NCI-H226 (cell line): Measurements from ENCODE around the gene SIVA1.

ENCODE experiments used
- DNase-seq: peaks from one replicate; pipeline ENCODE4 v3.0.0-alpha.2; 2015

SIVA1 gene

DNA sequence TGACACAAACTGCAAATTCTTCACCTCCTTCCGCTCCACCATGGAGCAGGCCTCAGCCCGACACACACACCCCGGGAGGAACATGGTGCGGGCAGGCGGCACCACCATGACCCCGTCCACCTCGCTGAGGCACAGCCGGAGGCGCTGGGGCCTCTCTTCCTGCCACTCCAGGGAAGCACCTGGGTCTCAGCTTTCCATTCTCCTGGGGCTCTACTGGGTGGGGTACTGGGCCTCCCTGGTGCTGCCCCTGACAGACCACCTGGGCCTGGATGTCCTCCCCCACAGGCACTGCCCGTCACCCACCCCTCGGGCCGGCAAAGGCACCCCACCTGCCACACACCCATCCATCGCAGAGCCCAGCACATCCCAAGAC, 32.7 kb downstream of the SIVA1 start:
- no peak for DNase-seq

- no peak for DNase-seq
Measured at GRCh38 chr14:104786091-104786586, 33.2 kb downstream of the SIVA1 start.

DNA sequence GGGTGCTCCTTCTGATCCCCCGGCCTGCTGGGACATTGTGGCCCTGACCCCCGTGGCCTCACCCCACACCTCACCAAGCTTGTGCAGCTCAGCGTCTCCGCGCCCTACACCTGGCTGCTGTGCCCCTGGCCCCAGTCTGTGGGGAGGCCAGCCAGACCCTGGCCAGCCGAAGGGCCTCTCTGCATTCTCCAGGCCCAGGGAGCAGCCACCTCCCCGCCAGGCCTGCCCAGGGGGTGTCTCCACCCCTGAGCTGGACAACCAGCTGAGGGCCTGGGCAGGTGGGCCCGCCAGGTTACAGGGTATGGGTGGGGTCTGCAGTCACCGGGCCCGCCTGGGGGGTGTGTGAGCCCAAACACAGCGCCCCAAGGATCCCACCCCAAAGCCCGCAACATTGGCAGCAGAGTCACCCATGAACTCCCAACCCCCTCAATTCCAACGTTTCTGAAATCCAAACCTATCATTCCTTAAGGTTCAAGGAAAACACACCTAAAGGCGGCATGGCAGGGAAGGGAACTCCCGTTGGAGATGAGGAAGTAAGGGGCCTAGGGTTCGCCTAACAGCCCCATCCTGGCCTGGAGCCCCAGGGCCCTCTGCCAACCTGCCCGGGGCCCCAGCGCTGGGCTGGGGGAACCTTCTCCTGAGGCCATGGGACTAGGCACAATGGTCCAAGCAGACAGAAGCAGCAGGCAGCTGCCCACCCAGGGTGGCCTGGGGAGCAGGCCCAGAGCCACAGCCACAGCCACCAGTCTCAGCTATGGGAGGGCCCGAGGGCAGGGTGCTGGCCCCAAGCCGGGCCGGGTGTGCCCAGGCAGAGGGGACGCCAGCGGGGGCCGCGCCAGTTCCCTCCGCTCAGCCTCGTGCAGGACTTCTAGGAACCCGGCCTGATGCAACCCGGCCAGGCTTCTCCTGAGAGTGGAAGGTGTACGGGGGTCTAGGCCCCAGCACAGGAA, 34.1 kb downstream of the SIVA1 start:
- DNase-seq = no peak

DNA sequence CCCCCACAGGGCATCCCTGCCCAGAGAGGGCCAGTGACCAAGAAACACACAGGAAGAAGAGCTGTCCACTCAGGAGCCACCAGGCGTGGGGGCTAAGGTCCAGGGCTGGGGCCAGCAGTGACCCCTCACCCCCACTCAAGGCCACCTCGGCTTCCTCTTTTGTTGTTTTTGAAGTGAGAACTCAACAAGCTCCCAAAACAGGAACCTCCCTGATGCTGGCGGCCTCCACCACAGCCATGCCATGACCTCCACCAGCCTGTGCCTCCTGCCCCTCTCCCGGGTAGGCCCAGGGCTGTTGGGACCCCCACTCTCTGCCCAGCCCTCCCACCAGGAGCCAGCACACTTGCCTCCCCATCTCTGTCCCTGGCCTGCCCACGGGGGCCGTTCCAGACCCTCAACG, 34.8 kb downstream of the SIVA1 start:
- no peak for DNase-seq

- no peak for DNase-seq
Measured at GRCh38 chr14:104788161-104788818, 35.3 kb downstream of the SIVA1 start.

DNA sequence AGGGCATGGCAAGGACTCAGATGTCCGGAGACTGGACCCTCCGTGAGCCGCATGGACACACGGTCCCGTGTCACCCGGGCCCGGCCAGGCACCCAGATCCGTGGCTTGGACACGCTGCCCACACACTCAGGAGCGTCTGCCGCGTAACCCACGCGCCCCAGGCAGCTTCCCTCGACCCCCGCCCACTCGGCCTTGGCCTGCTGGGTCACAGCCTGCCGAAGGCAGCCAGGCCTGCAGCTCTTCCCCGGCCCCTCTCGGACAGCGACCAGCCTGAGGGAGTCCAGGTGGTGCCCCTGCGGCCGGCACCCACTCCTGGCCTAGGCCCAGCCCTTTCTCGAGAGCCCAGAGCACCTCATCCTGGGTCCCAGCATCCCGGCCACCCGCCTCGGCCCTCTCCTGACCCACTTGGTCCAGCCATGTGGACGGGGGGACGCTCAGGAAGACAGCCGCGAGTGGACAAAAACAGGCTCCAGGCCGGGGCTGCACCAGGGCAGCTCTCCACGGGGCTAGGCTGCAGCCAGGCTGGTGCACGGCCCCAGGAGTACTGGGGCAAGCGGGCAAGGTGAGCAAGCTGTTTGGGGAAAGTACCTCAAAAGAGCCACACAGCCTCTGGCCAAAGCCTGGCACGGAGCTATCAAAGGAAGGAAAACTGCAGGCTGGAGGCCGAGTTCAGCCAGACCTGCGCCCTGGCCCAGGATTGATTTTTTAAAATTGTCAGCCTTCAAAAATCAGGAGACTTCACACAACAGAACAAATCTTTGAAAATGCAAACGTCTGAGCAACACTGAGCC, 36.1 kb downstream of the SIVA1 start:
- DNase-seq = no peak

DNA sequence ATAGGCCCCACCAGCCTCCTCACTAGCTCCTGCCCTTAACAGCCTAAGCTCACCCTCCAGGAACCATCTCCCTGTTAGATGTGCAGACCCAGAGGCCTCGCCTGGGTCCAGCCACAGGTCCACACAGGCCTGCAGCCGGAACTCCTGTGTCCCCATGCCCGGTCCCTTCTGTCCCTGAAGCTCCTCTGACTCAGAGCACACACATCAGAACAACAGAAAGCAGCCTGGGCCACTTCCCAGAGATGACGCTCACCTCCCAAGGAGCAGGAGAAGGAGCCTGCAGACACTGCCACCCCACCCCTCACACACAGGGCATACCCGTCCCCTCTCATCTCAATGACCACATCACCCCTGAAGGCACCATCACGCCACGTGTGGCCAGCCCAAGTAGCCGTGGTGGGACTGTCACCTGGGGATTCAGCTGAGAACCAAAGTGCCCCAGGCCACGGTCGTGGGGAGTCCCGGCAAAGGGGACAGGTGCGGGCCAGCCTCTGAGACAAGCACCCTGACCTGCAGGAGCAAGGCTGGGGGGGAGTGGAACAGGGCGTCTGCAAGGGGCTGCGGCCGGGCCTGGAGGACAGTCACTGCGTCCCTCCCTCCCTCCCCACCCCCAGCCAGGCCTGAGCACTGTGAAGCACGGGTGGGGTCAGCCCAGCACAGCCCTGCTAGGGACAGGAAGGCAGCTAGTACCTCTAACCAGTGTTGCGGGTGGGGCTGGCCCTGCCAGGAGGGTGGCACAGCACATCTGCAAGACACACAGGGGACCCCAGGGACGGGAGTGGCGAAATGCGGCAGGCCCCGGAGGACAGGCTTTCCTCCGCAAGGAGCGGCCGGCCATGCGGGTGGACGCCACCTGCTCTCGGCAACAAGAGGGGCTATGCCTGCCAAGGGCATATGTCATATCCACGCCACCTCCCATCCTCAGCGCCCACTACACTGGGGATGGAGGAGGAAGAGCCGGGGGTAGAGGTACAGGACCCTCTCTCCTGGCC, 37.1 kb downstream of the SIVA1 start:
- no peak for DNase-seq

DNA sequence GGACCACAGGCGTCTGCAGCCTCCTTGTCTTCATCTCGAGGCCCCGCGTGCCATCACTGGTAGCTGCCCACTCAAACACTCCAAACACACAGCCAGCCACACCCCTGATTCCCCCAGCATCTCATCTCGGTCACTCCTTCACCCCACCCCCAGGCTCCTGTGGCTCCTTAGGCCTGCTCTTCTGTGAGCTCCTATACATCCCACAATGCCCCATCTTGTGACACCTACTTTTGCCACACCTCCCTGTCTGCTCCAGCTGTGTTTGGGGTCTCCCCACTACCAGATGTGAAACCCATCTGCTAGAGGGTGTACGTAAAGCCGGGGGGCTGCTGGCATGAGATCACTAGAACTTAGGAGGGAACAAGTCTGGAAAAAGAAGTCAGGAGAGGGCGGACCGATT, 38.5 kb downstream of the SIVA1 start:
- no peak for DNase-seq

GRCh38 chr14:104792101-104792884, 39.3 kb downstream of the SIVA1 start:
- no peak for DNase-seq

DNA sequence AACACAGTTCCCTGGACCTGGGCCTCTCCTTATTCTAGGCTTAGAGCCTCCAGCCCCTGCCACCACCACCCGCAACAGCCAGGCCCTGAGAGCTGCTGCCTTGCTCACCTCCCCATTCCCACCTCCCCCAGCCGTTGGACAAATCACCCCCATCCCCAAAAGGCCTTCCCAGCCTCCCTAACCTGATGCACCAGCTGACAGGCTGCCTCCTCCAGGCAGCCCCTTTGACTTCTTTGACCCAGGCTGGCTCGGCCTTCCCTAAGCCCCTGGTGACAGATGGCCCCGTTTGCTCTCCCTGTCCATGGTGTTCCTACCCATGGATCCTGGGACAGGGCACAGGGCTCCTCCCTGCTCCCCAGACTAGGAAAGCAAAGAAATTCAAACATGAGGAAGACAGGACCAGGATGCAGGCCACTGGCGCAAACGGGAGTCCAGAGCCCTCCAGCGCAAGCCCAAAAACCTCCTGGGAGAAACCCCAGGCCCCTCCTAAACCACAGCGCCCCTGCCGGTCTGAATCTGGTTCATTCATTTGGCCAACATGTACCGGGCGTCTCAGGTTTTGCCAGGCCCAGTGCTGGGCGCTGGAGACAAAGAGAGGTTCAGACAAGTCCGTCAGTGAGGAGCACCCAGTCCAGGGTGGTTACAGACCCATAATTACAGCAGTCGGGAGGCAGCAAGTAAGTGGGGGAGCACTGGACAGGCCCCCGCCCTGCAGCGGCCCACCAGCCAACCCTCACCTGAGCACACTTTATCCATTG, 40.2 kb downstream of the SIVA1 start:
- DNase-seq = no peak

GRCh38 chr14:104793703-104793959, 40.7 kb downstream of the SIVA1 start:
- DNase-seq = no peak

DNA sequence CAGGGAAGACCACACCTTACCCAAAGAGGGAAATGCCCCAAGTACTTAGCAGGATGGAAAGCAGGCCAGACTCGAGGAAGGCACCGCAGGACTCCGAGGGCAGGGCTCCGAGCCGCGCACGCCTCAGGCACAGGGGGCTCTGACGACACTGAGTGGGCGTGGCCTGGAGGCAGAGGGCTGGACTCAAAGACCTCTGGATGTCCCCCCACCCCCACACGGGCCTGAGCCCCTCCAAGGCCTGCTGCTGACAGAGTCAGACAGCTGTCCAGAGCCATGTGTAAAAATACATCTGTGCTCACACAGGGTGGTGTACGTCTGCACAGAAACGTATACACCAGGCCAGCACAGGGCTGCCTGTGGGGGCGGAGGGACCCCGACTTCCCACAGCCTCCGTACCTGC, 41.2 kb downstream of the SIVA1 start:
- DNase-seq = no peak

DNA sequence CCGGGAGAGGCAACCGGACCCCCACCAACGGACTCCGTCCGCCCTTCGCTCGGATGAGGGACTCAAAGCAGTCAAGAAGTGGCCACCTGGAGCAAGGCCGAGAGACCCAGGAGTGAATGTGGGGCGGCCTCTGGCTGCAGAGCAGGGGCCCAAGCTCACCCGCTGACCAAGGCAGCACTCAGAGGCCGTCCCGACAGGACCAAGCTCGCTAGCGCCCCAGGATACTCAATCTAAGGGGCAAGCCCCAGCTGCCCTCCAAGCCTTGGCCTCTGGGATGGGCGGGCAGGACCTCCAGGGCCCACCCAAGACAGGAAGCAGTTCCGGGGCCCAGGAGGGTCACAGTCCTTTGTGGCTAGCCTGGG, 41.7 kb downstream of the SIVA1 start:
- no peak for DNase-seq

DNA sequence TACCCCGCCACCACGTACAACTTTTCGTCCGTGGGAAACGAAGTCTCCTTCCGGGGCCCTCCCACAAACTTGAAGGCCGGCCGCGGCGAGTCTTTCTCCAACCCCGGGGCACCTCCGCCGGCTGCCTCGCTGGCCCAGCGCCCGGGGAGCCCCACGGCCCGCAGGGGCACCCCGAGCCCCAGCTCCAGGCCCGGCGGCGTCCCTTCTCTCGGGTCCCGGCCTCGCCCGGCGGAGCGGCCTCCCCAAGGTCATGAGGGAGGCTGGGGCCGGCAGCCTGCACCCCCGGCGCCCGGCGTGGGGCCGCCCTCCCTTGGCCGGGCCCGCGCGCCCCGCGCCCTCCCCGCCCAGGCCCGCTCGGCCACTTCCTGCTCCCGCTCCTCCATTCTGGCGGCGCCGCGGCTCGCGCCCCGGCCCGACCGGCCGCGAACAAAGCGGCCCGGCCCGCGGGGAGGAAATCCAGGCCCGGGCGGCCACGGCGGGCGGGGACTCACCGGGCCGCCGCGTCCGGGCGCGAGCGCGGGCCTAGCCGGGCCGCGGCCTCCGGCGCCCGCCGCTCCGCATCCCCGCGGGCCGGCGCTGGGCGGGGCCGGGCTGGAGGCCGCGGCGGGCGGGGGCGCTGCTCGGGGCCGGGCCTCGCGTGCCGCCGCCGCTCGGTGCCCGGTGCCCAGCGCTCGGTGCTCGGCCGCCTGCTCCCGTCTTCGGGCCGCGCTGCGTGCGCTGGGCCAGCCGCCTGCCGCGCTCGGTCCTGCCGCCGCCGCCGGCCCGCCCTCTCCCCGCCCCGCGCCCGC, 42.2 kb downstream of the SIVA1 start, which contains the start of gene AKT1:
TSS of gene AKT1 (minus strand) at position 756 of the 788 bp plus-strand sequence. CDS start 3,105 bp downstream, outside the sequence.
- DNase-seq = no peak

- DNase-seq = no peak
Measured at GRCh38 chr14:104795781-104796686, 43.1 kb downstream of the SIVA1 start.

- DNase-seq = no peak
Measured at GRCh38 chr14:104796687-104797081, 43.7 kb downstream of the SIVA1 start.

GRCh38 chr14:104797115-104798044, 44.4 kb downstream of the SIVA1 start:
- no peak for DNase-seq
